GM12872 (cell line): ENCODE results near the gene SNED1.

Experiments used
- TF ChIP-seq, protein P1 (sequence below): IDR thresholded peaks from 3 replicates; pipeline ENCODE4 v1.5.1; 2011; ENCODE audit warnings: low read depth, mild to moderate bottlenecking, low read length, moderate library complexity; ENCODE audit not compliant: insufficient read depth

SNED1 gene

DNA sequence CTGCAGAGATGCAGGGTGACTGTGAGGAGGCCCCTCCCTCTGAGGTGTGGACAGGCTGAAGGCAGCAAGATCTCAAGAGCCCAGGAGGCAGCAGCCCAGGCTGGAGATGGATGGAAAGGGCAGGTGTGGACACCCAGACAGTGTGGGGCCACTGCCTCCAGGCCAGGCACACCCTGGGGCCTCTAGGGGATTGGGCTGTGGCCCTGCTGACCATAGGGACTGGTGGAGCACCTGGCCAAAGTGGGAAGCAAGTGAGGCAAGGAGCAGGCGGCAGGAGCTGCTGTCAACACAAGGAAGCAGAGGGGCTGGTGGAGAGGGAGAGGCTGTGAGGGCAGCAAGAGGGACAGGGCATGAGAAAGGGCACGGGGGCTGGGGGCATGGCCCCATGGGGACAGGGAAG, 10.8 kb downstream of the SNED1 start:
- TF ChIP-seq, protein P1, sequence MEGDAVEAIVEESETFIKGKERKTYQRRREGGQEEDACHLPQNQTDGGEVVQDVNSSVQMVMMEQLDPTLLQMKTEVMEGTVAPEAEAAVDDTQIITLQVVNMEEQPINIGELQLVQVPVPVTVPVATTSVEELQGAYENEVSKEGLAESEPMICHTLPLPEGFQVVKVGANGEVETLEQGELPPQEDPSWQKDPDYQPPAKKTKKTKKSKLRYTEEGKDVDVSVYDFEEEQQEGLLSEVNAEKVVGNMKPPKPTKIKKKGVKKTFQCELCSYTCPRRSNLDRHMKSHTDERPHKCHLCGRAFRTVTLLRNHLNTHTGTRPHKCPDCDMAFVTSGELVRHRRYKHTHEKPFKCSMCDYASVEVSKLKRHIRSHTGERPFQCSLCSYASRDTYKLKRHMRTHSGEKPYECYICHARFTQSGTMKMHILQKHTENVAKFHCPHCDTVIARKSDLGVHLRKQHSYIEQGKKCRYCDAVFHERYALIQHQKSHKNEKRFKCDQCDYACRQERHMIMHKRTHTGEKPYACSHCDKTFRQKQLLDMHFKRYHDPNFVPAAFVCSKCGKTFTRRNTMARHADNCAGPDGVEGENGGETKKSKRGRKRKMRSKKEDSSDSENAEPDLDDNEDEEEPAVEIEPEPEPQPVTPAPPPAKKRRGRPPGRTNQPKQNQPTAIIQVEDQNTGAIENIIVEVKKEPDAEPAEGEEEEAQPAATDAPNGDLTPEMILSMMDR, result no peak

DNA sequence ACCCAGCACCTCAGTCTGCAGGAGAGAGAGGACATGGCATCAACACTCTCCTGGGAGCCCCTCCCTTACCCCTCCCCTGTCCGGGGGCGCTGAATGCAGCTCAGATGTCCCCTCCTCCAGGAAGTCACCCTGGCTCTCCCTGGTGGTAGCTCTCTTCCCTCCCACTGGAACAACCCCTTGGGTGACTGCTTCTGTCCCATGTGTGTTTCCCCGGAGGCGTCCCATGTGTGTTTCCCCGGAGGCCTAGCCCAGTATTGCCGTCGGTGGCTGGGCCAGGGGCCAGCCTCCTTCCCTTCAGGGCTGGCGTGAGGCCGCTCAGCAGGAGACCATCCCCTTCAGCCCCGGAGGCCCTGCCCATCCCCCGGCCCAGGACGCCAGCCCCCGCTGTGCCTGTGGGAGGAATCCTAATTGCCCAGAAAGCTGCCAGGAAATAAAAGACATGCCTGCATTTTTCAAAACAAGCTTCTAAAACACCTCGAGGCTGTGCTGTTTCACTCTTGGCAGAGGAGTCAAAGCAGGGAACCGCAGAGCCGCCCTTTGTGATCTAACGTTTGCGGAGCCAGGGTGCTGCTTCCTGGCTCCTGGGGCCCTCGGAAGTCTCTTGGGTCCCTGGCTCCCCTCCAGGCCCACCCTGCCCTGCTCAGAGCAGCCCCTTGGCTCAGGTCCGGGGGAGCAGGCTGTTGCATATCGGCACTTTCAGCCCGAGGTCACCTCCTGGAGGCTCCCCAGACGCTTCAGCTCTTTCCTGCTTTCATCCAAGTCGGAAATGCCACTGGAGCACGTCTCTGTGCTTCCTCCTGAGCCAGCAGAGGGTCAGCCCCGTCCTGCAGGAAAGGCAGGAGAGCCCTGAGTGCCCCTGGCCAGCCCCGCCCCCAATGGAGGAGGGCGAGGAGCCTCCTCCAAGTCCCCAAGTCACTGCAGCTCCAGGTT, 11.4 kb downstream of the SNED1 start:
- TF ChIP-seq, protein P1, result no peak

GRCh38 chr2:241010531-241011295, 12.3 kb downstream of the SNED1 start:
- TF ChIP-seq, protein P1, result no peak

DNA sequence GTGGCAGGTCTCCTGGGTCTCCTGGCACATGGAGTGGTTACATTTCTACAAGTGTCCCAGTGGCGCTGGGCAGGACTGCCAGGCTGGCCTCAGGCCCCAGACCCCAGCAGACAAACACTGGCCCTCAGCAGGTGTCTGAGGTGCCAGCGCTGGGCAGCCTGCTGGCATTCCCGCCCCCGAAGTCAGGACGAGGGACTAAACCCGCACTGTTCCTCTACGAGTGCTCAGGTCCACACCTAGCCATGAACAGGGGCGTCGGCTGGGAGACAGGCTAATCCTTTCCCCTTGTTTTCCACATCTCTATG, 12.8 kb downstream of the SNED1 start:
- TF ChIP-seq, protein P1, result no peak

DNA sequence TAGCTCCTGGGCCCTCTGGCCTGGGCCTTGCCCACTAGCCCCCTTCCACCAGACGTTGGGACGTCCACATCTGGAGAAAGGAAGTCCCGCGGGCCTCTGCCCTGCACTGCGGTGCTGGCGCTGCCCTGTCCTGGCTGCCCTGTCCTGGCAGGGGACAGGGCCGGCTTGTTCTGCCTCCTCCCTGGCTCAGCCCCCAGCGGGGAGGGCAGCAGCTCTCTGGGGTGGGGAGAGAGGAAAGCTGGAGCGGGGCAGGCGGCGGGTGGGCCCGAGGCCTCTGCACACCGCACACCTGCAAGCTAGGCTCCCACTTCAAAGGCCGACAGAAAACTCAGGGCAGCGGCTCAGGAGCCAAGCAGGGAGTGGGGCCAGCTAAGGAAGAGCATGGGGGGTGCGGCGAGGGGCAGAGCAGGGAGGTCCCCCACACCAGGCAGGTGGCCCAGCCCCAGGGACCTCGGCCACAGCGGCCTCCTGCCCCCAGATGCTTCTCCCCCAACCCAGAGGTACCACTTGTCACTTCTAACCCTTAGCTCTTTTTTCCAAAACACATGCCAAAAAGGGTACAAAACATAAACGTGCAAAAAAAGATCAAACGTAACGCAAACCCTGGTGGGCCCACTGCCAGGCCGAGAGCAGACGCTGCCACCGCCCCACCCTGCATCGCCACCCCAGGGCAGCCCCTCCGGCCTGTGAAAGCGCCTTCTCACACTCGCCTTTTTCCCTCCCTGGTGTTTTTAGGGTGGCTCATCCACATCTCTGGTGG, 13.5 kb downstream of the SNED1 start:
- TF ChIP-seq, protein P1, result no peak

DNA sequence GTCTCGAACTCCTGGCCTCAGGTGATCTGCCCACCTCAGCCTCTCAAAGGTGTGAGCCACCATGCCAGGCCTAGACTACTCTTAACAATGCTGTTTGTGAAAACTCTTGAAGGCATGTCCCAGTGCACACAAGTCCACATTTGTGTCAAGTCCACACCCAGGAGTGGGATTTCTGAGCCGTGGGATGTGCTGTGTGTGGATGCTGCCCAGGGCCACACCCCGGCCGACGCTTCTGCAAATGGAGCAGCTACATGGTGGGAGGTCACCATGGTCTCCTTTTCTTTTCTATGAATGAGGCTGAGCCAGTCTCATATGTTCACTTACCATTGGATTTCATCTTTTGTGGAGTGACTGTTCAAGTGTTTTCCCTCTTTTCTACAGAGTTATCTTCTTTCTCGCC, 15.8 kb downstream of the SNED1 start:
- TF ChIP-seq, protein P1, result no peak

GRCh38 chr2:241014764-241015163, 16.3 kb downstream of the SNED1 start:
- TF ChIP-seq, protein P1, result no peak
